HCT116 (cell line): Measurements from ENCODE around the gene LTV1. TPM values are rescaled to one million over a fixed set of nuclear protein-coding genes. Genes with fewer than 3 reads are reported as not detected.

ENCODE experiments used
- ATAC-seq: fragments of 200-7000 bp; cut with Tn5 transposase; 2 replicates; pipeline ENCODE4 v1.9.1; 2020; ENCODE audit warnings: mild to moderate bottlenecking, moderate library complexity
- BruUV-seq: library from RNA; stranded (reverse); fragments of 400-500 nt; replicated peaks from 2 replicates; lab custom pipeline; 2021; lab: Mats Ljungman, UMichigan
- CTCF ChIA-PET: fragments of 300-600 bp; sonication (Branson Sonifier 250); formaldehyde crosslinking; loops from one replicate; lab custom pipeline; 2021; ENCODE audit warnings: antibody characterized with exemption; lab: Charles Lee
- POLR2A ChIA-PET: fragments of 300-600, 350-600 bp; sonication (Branson Sonifier 250); formaldehyde crosslinking; loops from one replicate; lab custom pipeline; 2021; ENCODE audit warnings: antibody characterized with exemption; lab: Charles Lee
- RAD21 ChIA-PET, 2 experiments: fragments of 300-600 bp; sonication (Branson Sonifier 250); formaldehyde crosslinking; loops; one replicate each; lab custom pipeline; 2023; ENCODE audit warnings: low total read pairs in 2 of 2; ENCODE audit not compliant: uncharacterized antibody in 2 of 2, unreplicated experiment in 2 of 2, low non-redundant PET in 1 of 2; lab: Charles Lee
- DNase-seq: peaks from one replicate; pipeline ENCODE4 v3.0.0-alpha.2; 2010; ENCODE audit warnings: low read depth, low spot score
- H2AFZ ChIP-seq: fragments of 200-600 bp; shearing (Covaris generic), sonication (generic); 2 replicates; pipeline ENCODE4 v1.6.1; 2017; ENCODE audit warnings: low read depth, mixed run types, mixed read lengths, antibody characterized with exemption, low read length; ENCODE audit not compliant: poor library complexity, severe bottlenecking
- H3K27ac ChIP-seq: 2 replicates; pipeline ENCODE4 v1.5.1; 2012; ENCODE audit warnings: low read depth, low read length
- H3K27me3 ChIP-seq: fragments of 200-600 bp; sonication (generic); 2 replicates; pipeline ENCODE4 v1.6.1; 2016; ENCODE audit warnings: mixed run types, low read length, mixed read lengths; ENCODE audit not compliant: insufficient read depth
- H3K36me3 ChIP-seq, 2 experiments: fragments of 200-500 bp in 1 of 2; fragments of 200-600 bp in 1 of 2; sonication (Bioruptor generic) in 1 of 2; sonication (generic) in 1 of 2; 2 replicates each; pipeline versions ENCODE4 v1.5.1 to v1.6.1; 2014 to 2016; ENCODE audit warnings: low read length in 2 of 2, inconsistent platforms in 1 of 2, mixed read lengths in 1 of 2, mixed run types in 1 of 2; ENCODE audit not compliant: insufficient read depth in 2 of 2, control insufficient read depth in 1 of 2
- H3K4me1 ChIP-seq, 2 experiments: fragments of 200-600 bp in 1 of 2; sonication (generic) in 1 of 2; 2 replicates each; pipeline versions ENCODE4 v1.5.1 to v1.6.1; 2012 to 2017; ENCODE audit warnings: low read length in 2 of 2, inconsistent platforms in 1 of 2, mild to moderate bottlenecking in 1 of 2, mixed read lengths in 1 of 2, mixed run types in 1 of 2, moderate library complexity in 1 of 2; ENCODE audit not compliant: insufficient read depth in 2 of 2, control insufficient read depth in 1 of 2
- H3K4me2 ChIP-seq: fragments of 200-600 bp; sonication (generic); 2 replicates; pipeline ENCODE4 v1.6.1; 2017; ENCODE audit warnings: mixed run types, low read length, mixed read lengths
- H3K4me3 ChIP-seq, 2 experiments: fragments of 200-600 bp in 1 of 2; sonication (generic) in 1 of 2; replicated peaks in 1 of 2; 2 replicates each; pipeline ENCODE4 v1.5.1; 2011 to 2016; ENCODE audit warnings: low read length in 2 of 2, control low read depth in 1 of 2, low read depth in 1 of 2, mild to moderate bottlenecking in 1 of 2, mixed read lengths in 1 of 2, mixed run types in 1 of 2
- H3K79me2 ChIP-seq: fragments of 200-600 bp; sonication (generic); 2 replicates; pipeline ENCODE4 v1.6.1; 2017; ENCODE audit warnings: mild to moderate bottlenecking, mixed run types, low read length, moderate library complexity, mixed read lengths; ENCODE audit not compliant: insufficient read depth
- H3K9ac ChIP-seq: fragments of 200-600 bp; sonication (generic); 2 replicates; pipeline ENCODE4 v1.6.1; 2016; ENCODE audit warnings: low read length, mixed read lengths
- H3K9me2 ChIP-seq: fragments of 200-600 bp; sonication (generic), shearing (Covaris generic); 2 replicates; pipeline ENCODE4 v1.6.1; 2017; ENCODE audit warnings: mixed run types, mild to moderate bottlenecking, moderate library complexity; ENCODE audit not compliant: insufficient read depth
- H3K9me3 ChIP-seq, 2 experiments: fragments of 200-500 bp in 1 of 2; fragments of 200-600 bp in 1 of 2; sonication (Bioruptor generic) in 1 of 2; sonication (generic) in 1 of 2; 2 replicates each; pipeline ENCODE4 v1.6.1; 2014 to 2017; ENCODE audit warnings: low read length in 2 of 2, mixed read lengths in 2 of 2, inconsistent platforms in 1 of 2, low read depth in 1 of 2, mild to moderate bottlenecking in 1 of 2, mixed run types in 1 of 2, moderate library complexity in 1 of 2; ENCODE audit not compliant: control insufficient read depth in 1 of 2, insufficient read depth in 1 of 2
- H4K20me1 ChIP-seq: fragments of 200-600 bp; sonication (generic), shearing (Covaris generic); 2 replicates; pipeline ENCODE4 v1.6.1; 2017; ENCODE audit warnings: mixed run types, mild to moderate bottlenecking, moderate library complexity; ENCODE audit not compliant: insufficient read depth
- ATF3 ChIP-seq: IDR thresholded peaks from 2 replicates; pipeline ENCODE4 v1.6.1; 2012
- EGR1 ChIP-seq: IDR thresholded peaks from 2 replicates; pipeline ENCODE4 v1.6.1; 2012; ENCODE audit warnings: low read depth
- ELF1 ChIP-seq: IDR thresholded peaks from 2 replicates; pipeline ENCODE4 v1.6.1; 2012; ENCODE audit warnings: low read depth, borderline replicate concordance
- EZH2 ChIP-seq: fragments of 200-600 bp; sonication (generic); IDR thresholded peaks from 2 replicates; pipeline ENCODE4 v1.6.1; 2017; ENCODE audit warnings: antibody characterized with exemption, mixed run types
- FOSL1 ChIP-seq: IDR thresholded peaks from 2 replicates; pipeline ENCODE4 v1.6.1; 2012; ENCODE audit warnings: low read depth
- POLR2A ChIP-seq: IDR thresholded peaks from 2 replicates; pipeline ENCODE4 v1.7.0; 2011; ENCODE audit warnings: borderline replicate concordance; ENCODE audit not compliant: insufficient read depth, insufficient read length; ENCODE audit errors: extremely low read depth
- REST ChIP-seq: IDR thresholded peaks from 2 replicates; pipeline ENCODE4 v1.6.1; 2012; ENCODE audit warnings: low read depth
- SIN3A ChIP-seq: IDR thresholded peaks from 2 replicates; pipeline ENCODE4 v1.6.1; 2012; ENCODE audit warnings: low read depth
- SRF ChIP-seq: IDR thresholded peaks from 2 replicates; pipeline ENCODE4 v1.6.1; 2012; ENCODE audit warnings: low read depth
- TCF7L2 ChIP-seq: IDR thresholded peaks from 2 replicates; pipeline ENCODE4 v1.7.0; 2011; ENCODE audit warnings: borderline replicate concordance, inconsistent platforms; ENCODE audit not compliant: insufficient read depth, insufficient read length; ENCODE audit errors: extremely low read depth
- ZFX ChIP-seq: fragments of 450-650 bp; IDR thresholded peaks from 2 replicates; pipeline ENCODE4 v1.6.1; 2017
- ZNF274 ChIP-seq: fragments of 200-500 bp; sonication (Bioruptor generic); IDR thresholded peaks from 2 replicates; pipeline ENCODE4 v1.6.1; 2014; ENCODE audit warnings: mild to moderate bottlenecking, low read depth, low read length, inconsistent platforms
- intact Hi-C: fragments of 100-400 bp; cut with micrococcal nuclease; formaldehyde crosslinking; loops from 2 replicates; pipeline ENCODE4 v1.10.0; 2022
- total RNA-seq: library from RNA; stranded (reverse); gene quantifications from one replicate; pipeline ENCODE4 v1.2.1, GENCODE V29; 2021; ENCODE audit not compliant: unreplicated experiment

Gene LTV1
- total RNA-seq, 1 experiment from 2014 or later, result 40.3 TPM

- Histone ChIP-seq H3K4me3 (no peak overlapping the region), H3K4me2 (no peak overlapping the region), H2AFZ (no peak overlapping the region), H3K9me2 (no peaks in the 10 kb centered on the region), H3K27me3 (no peaks in the 10 kb centered on the region), H3K9me3 (no peaks in the 10 kb centered on the region), H3K4me1 (peaks cover under 1 to 7% of the 10 kb centered on the region in 2 experiments; a peak in 3 of 4 replicates), H3K79me2 (peaks cover 11% of the 10 kb centered on the region), H3K9ac (no peak overlapping the region), H4K20me1 (no peaks in the 10 kb centered on the region), H3K36me3 (no peaks in the 10 kb centered on the region), H3K27ac (no peak overlapping the region)
- no peak for DNase-seq
- POLR2A ChIA-PET, result no interaction called here
- TF ChIP-seq TCF7L2 (no peak), REST (no peak), SIN3A (no peak), ATF3 (no peak), EGR1 (no peak), ZNF274 (no peak), ELF1 (no peak), ZFX (no peak), SRF (no peak), EZH2 (no peak), FOSL1 (no peak), POLR2A (no peak)
- RAD21 ChIA-PET, result no interaction called here
- intact Hi-C loops, result no loop called here
- ATAC-seq, result no peak
- CTCF ChIA-PET, result no interaction called here
- BruUV-seq, result no TSS peak
Measured at GRCh38 chr6:143839196-143839595, 3.9 kb upstream of the LTV1 start.
